Amniotic stem cell (primary cell): ENCODE results near the gene OAS1.

Source experiments
- DNase-seq: peaks from one replicate; lab custom pipeline; 2025; lab: John Stamatoyannopoulos, UW

Gene OAS1

DNA sequence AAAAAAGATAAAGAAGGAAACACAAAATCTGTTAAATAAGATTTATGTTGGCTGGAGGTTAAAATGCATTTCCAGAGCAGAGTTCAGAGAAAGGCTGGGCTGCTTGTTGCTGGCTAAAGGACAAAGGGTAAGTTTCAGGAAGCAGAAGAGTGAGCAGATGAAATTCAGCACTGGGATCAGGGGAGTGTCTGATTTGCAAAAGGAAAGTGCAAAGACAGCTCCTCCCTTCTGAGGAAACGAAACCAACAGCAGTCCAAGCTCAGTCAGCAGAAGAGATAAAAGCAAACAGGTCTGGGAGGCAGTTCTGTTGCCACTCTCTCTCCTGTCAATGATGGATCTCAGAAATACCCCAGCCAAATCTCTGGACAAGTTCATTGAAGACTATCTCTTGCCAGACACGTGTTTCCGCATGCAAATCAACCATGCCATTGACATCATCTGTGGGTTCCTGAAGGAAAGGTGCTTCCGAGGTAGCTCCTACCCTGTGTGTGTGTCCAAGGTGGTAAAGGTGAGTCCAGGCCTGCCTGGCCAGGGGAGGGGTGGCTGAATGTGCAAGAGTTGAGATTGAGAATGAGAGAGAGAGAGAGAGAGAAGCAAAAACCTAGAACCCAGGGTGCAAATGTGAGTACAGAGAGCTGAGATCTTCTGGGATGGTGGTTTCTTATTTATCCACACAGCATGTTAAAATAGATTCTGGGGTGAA is at the start of gene OAS1:
OAS1 (plus strand) TSS at position 251 of the 703 bp plus-strand sequence; CDS start at position 329, 78 bp downstream.
- no peak for DNase-seq

DNA sequence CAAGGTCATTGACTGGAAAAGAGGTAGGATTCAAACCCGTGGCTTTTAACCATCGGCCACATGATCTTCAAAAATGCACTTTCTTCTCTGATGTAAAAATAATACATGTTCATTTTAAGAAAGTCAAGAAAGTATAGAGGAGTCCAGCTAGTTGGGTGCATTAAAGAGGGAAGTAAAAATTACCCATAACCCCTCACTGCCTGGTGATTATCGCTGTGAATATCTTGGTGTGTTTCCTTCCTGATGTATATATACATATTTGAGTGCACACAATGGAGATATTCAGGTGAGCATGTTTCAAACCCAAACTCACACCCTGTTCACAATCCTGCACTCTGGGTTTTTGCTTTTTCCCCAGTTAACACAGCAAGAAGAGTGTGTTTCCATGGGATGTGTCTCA is 47.5 kb upstream of the OAS1 start:
- DNase-seq: no peak

DNA sequence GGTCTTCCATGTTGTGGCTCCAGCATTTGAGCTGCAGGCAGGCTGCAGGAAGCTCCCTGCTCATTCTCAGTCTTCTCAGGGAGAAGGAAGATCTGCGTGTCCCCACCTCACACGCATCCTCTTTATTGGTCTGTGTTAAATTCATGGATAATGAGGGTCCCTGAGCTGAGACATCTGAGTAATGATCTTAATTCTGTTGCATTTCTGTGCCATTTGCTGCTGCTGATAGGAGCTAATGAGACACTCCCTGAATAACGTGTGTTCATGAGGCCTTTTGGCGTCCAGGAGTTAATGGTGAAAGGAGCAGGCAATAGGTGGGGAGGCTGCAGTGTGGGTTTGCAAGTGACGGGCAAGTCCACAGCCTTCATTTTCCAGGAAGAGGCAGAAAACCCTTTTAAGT is 46.6 kb upstream of the OAS1 start:
- DNase-seq: no peak

- no peak for DNase-seq
These were observed 45.5 kb upstream of the OAS1 start for GRCh38 chr12:112861284-112861683.

- DNase-seq: no peak
These were observed 44.0 kb upstream of the OAS1 start for GRCh38 chr12:112862636-112863290.

DNA sequence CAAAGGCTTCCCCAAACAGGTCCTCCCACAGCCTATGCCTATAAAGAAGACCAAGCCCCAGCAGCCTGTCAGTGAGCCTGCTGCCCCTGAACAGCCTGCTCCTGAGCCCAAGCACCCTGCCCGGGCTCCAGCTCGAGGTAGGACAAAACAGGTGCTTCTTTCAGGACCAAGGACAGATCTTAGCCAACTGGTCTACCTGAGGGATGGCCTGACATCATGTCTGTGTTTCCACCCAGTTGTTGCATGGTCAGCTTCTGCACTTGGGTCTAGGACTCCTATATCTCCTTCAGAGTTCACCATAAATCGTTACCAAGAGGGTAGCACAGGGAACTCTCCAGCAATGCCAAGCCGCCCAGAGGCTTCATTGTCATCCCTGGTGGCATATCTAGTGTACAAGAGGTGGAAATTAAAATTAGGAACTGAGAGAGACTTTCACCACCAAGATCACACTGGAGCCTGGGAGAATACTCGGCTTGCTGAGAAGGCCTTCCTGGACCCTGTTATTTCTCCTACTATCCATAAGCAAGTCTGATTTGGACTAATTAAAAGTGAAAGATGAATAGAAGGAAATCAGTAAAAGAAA is 38.2 kb upstream of the OAS1 start:
- DNase-seq: no peak

GRCh38 chr12:112869091-112869490 is 37.7 kb upstream of the OAS1 start:
- no peak for DNase-seq

DNA sequence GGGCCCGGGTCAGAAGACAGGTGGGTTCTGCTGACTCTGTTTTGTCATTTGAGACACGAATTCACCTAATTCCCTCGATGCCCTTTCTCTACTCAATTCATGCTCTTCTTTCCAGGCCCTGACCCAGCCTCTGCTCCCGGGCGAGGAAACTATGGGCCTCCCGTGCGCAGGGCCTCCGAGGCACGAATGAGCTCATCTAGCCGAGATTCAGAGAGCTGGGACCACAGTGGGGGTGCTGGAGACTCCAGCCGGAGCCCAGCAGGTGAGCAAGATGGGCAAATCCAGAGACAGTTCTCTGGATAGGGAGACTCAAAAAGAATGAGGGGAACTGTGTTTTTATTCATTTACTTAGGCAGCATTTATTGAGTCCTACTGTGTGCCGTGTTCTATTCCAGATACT is 37.0 kb upstream of the OAS1 start:
- no peak for DNase-seq

GRCh38 chr12:112870267-112870980 is 36.3 kb upstream of the OAS1 start:
- no peak for DNase-seq

- no peak for DNase-seq
These were observed 31.2 kb upstream of the OAS1 start for GRCh38 chr12:112875608-112876007.

DNA sequence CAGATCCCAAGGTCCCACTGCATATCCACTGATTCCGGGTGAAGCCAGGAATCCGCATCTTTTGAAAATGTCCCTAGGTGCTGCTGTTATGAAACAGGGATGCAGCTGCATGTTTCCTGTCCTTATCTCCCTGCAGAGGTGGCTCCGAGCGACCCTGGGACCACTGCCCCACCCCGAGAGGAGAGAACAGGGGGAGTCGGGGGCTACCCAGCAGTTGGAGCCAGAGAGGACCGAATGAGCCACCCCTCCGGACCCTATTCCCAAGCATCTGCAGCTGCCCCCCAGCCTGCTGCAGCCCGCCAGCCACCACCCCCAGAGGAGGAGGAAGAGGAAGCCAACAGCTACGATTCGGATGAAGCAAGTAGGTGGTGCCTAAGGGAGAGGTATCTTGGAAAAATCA is 30.3 kb upstream of the OAS1 start:
- DNase-seq: no peak

GRCh38 chr12:112877006-112877405 is 29.8 kb upstream of the OAS1 start:
- DNase-seq: no peak

- no peak for DNase-seq
These were observed 28.3 kb upstream of the OAS1 start for GRCh38 chr12:112878488-112878887.

- no peak for DNase-seq
These were observed 27.5 kb upstream of the OAS1 start for GRCh38 chr12:112879191-112879705.

DNA sequence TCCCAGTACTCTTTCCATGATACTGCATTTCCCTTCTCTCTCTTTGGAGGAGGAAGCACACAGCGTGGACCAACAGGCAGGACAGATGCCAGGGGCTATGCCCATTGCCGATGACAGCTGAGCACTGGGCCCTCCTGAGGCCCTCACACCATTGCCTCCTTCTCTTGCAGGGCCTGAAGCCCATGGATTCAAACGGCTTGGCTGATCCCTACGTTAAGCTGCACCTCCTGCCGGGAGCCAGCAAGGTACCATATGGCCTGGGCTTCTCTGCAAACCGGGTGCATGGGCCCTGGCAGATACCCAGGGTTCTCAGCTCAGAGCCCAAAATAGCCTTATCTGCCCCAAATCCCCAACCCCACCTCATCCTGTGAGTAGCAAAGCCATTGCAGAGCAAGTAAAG is 25.2 kb upstream of the OAS1 start:
- DNase-seq: no peak

DNA sequence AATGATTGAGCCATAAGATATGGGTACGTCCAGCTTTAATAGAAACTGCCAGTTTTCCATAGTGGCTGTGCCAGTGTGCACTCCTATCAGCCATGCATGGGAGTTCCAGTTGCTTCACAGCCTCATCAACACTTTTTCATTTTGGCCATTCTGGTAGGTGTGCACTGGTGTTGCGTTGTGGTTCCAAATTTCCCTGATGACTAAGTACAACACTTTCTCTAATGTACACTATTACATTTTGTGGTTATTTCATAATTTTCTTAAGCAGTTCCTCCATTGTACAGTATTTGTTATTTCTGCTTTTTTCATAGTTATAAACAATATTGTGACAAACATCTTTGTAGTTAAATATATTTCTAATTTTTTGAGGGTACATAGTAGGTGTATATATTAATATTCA is 21.5 kb upstream of the OAS1 start:
- DNase-seq: no peak

DNA sequence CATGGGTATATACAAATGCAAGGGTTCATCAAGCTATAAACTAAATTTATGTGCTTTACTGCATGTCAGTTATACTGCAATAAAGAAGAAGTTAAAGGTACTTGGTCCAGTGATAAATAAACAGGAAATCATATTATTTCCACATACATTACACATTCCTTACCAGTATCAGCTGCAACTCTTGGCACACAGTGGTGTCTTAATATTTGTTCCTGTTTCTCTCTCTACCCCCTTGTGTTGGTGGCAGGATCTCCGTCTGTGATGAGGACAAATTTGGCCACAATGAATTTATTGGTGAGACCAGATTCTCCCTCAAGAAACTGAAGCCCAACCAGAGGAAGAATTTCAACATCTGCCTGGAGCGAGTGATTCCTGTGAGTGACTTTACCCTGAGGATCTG is 19.2 kb upstream of the OAS1 start:
- DNase-seq: no peak

- DNase-seq: no peak
These were observed 15.4 kb upstream of the OAS1 start for GRCh38 chr12:112891093-112892024.

GRCh38 chr12:112892856-112893255 is 13.9 kb upstream of the OAS1 start:
- no peak for DNase-seq

DNA sequence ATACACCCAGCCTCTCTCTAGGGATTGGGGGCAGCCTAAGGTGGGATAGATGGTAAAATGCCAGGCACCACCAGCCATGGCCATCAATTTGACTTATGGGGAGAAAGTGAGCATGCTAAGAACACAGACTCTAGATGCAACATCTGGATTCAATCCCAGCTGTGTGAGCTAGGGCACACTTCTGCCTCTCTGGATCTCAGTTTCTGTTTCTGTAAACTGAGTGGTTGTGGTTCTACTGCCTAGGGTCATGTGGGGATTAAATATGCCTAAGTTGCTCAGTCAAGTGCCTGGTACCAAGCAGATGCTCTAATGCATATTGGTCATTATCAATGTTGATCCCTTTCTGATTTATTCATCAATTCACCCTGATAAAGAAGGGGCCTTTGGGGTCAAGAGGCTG is 12.6 kb upstream of the OAS1 start:
- DNase-seq: no peak

- DNase-seq: no peak
These were observed 8.4 kb upstream of the OAS1 start for GRCh38 chr12:112898380-112898779.
